Measurements from ENCODE around the gene PRPF39. TPM values are rescaled to one million over a fixed set of nuclear protein-coding genes. Genes with fewer than 3 reads are reported as not detected.
"Not testable (repeated sequence)": the region's sequence is repeated elsewhere in the genome, so short reads cannot be mapped to it uniquely, and the experiment has no call there.

PRPF39 gene
- total RNA-seq, 4 donors from 2014 or later, result 20.7 to 30.0 (median 28.4) TPM

GRCh38 chr14:45068396-45068795, 15.5 kb upstream of the PRPF39 start:
- no peaks in the 10 kb centered on the region for H3K4me1 ChIP-seq
- H3K27me3 ChIP-seq, result no peaks in the 10 kb centered on the region
- 96% methylated on average over 3 of the region's 3 CpGs for WGBS, 2 donors
- H3K4me3 ChIP-seq, result no peak overlapping the region
- no peak for TF ChIP-seq CTCF (IDR thresholded peaks at IDR 0.05)
- TF ChIP-seq POLR2A (IDR thresholded peaks at IDR 0.05), result no peak
- TF ChIP-seq EP300 (IDR thresholded peaks at IDR 0.05), result no peak
- no peak for DNase-seq (ENCODE audit: low spot score in 2 of 2)
- H3K27ac ChIP-seq, result no peak overlapping the region
- peaks cover 0 to 49% (median 0%) of the 10 kb centered on the region in 3 donors for H3K36me3 ChIP-seq
- H3K9me3 ChIP-seq, result no peaks in the 10 kb centered on the region

- Histone ChIP-seq H3K27ac (no peak overlapping the region), H3K36me3 (peaks cover 0 to 60% (median 0%) of the 10 kb centered on the region in 3 donors)
- 83 to 90% methylated on average over 1 of the region's 1 CpG for WGBS, 2 donors
Measured at GRCh38 chr14:45070215-45070614, 13.7 kb upstream of the PRPF39 start.

GRCh38 chr14:45072126-45072525, 11.8 kb upstream of the PRPF39 start:
- Histone ChIP-seq H3K27ac (no peak overlapping the region), H3K27me3 (no peaks in the 10 kb centered on the region), H3K9me3 (no peaks in the 10 kb centered on the region), H3K4me1 (no peaks in the 10 kb centered on the region), H3K36me3 (peaks cover 0 to 60% (median 0%) of the 10 kb centered on the region in 3 donors), H3K4me3 (no peak overlapping the region)
- 96 to 97% methylated on average over 6 of the region's 6 CpGs for WGBS, 2 donors
- DNase-seq (ENCODE audit: low spot score in 2 of 2), result no peak
- TF ChIP-seq POLR2A (IDR thresholded peaks at IDR 0.05), result no peak
- no peak for TF ChIP-seq EP300 (IDR thresholded peaks at IDR 0.05)
- TF ChIP-seq CTCF (IDR thresholded peaks at IDR 0.05), result no peak

More at GRCh38 chr14:45070215-45070614, 13.7 kb upstream of the PRPF39 start:
- Histone ChIP-seq H3K4me3 (no peak overlapping the region), H3K27me3 (no peaks in the 10 kb centered on the region), H3K4me1 (no peaks in the 10 kb centered on the region), H3K9me3 (no peaks in the 10 kb centered on the region)
- TF ChIP-seq CTCF (IDR thresholded peaks at IDR 0.05), result no peak
- TF ChIP-seq EP300 (IDR thresholded peaks at IDR 0.05), result no peak
- TF ChIP-seq POLR2A (IDR thresholded peaks at IDR 0.05), result no peak
- no peak for DNase-seq (ENCODE audit: low spot score in 2 of 2)

- DNase-seq (ENCODE audit: low spot score in 2 of 2), result no peak
- no peak for TF ChIP-seq EP300 (IDR thresholded peaks at IDR 0.05)
- no peak for TF ChIP-seq CTCF (IDR thresholded peaks at IDR 0.05)
- no peak for TF ChIP-seq POLR2A (IDR thresholded peaks at IDR 0.05)
- Histone ChIP-seq H3K4me1 (no peaks in the 10 kb centered on the region), H3K36me3 (peaks cover 0 to 57% (median 0%) of the 10 kb centered on the region in 3 donors), H3K27me3 (no peaks in the 10 kb centered on the region), H3K4me3 (no peak overlapping the region), H3K27ac (no peak overlapping the region), H3K9me3 (no peaks in the 10 kb centered on the region)
- 82 to 90% methylated on average over 5 of the region's 5 CpGs for WGBS, 2 donors
Measured at GRCh38 chr14:45073231-45073879, 10.6 kb upstream of the PRPF39 start.

GRCh38 chr14:45078323-45078722, 5.6 kb upstream of the PRPF39 start:
- no peak for TF ChIP-seq EP300 (IDR thresholded peaks at IDR 0.05)
- no peak for TF ChIP-seq CTCF (IDR thresholded peaks at IDR 0.05)
- TF ChIP-seq POLR2A (IDR thresholded peaks at IDR 0.05), result no peak
- Histone ChIP-seq H3K4me3 (no peak overlapping the region), H3K9me3 (no peaks in the 10 kb centered on the region), H3K4me1 (peaks cover 0 to 3% (median 0%) of the 10 kb centered on the region in 4 donors), H3K27ac (no peak overlapping the region), H3K36me3 (peaks cover 0 to 11% (median 0%) of the 10 kb centered on the region in 3 donors), H3K27me3 (no peaks in the 10 kb centered on the region)
- 94 to 97% methylated on average over 1 of the region's 1 CpG for WGBS, 2 donors
- DNase-seq (ENCODE audit: low spot score in 2 of 2), result no peak

- not testable (repeated sequence) for H3K36me3 ChIP-seq; H3K27me3 ChIP-seq; DNase-seq (ENCODE audit: low spot score in 2 of 2); H3K4me3 ChIP-seq; H3K27ac ChIP-seq; H3K9me3 ChIP-seq
- WGBS, 2 donors, result 97% methylated on average over 19 to 27 of the region's 40 CpGs
- peaks cover 0 to 16% (median 8%) of the 10 kb centered on the region in 4 donors for H3K4me1 ChIP-seq
Measured at GRCh38 chr14:45080416-45080968, 3.4 kb upstream of the PRPF39 start.

GRCh38 chr14:45081096-45081495, 2.8 kb upstream of the PRPF39 start:
- not testable (repeated sequence) for H3K27me3 ChIP-seq; H3K36me3 ChIP-seq; H3K4me3 ChIP-seq; H3K27ac ChIP-seq; DNase-seq (ENCODE audit: low spot score in 2 of 2); H3K9me3 ChIP-seq
- H3K4me1 ChIP-seq, result peaks cover 0 to 22% (median 13%) of the 10 kb centered on the region in 4 donors
- 97 to 100% methylated on average over 3 of the region's 3 CpGs for WGBS, 2 donors

All from tibial nerve (tissue), 4 donors.